Hindlimb muscle (tissue), 1 donor: Measurements from ENCODE around the gene LRIG2. TPM values are rescaled to one million over a fixed set of nuclear protein-coding genes. Genes with fewer than 3 reads are reported as not detected.
"Not testable (repeated sequence)": the region's sequence is repeated elsewhere in the genome, so short reads cannot be mapped to it uniquely, and the experiment has no call there.

Source experiments
- DNase-seq: peaks from one replicate; pipeline ENCODE4 v3.0.0-alpha.2; 2013
- polyA plus RNA-seq: library from polyadenylated mRNA; unstranded; fragments of 120-200 nt; gene quantifications from one replicate; pipeline ENCODE4 v1.2.1, GENCODE V29; 2013; ENCODE audit not compliant: insufficient read length

The LRIG2 gene
- polyA plus RNA-seq = 15.8 TPM

GRCh38 chr1:113072757-113073478 is at the start of gene LRIG2:
Gene LRIG2 (plus strand): TSS chr1:113073198. CDS start chr1:113073407, 209 bp downstream.
- DNase-seq = peak; percentile 97

DNA sequence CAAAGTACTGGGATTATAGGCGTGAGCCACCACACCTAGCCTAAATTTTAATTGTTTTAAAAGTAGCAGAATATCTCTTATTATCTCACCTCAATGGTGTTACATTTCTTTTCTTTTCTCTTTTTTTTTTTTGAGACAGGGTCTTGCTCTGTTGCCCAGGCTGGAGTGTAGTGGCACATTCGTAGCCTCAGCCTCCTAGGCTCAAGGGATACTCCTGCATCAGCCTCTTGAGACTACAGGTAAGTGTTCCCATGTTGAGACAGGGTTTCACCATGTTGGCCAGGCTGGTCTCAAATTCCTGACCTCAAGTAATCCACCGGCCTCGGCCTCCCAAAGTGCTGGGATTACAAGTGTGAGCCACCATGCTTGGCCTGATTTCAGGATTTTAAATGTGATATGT is 49.7 kb upstream of the LRIG2 start:
- DNase-seq = not testable (repeated sequence)

- DNase-seq = no peak
Observed at GRCh38 chr1:113027007-113027406, 46.0 kb upstream of the LRIG2 start.

GRCh38 chr1:113027449-113027848 is 45.5 kb upstream of the LRIG2 start:
- DNase-seq = no peak

- DNase-seq = no peak
Observed at GRCh38 chr1:113029822-113030221, 43.2 kb upstream of the LRIG2 start.

DNA sequence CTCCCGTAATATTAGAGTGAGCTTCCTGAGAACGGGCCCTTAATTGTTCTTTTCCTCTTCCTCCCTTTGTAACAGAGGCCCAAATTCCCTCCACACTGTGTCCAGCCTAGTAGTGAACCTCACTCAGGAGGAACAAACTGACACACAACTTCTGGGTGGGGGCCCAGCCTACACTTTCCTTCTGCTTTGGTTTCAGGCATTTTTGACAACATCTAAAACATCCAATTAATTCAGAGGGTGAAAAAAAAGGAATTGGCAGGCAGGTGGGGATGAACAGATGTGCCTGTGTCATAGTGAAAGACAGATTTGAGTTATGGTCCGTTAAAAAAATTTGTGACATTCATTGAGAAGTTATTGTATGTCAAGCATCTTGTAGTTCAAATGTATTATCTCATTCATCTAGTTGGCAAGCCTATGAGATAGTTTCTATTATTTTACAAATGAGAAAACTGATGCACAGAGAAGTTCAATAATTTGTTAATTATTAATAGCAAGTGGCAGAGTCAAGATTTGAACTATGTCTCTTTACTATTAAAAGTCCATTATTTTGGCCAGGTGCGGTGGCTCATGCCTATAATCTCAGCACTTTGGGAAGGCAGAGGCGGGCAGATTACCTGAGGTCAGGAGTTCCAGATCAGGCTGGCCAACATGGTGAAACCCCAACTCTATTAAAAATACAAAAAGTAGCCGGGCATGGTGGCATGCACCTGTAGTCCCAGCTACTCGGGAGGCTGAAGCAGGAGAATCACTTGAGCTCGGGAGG is 41.6 kb upstream of the LRIG2 start:
- no peak for DNase-seq

DNA sequence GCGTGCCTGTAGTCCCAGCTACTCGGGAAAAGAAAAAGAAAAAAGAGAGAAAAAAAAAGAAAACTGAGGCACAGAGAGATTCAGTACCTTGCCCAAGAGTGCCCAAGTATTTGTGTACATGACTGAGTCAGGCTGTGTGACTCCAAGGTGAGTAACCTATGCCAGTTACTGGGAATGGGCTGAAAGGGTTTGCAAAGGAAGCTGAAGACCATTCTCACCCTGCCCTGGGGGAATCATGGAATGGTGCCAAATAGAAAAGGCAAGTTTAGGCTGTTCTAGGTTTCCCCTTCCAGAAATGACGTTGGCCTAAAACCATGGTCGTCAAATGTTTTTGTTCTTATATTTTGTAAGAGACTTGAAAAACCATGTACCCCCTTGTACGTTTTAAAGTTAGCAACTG is 37.9 kb upstream of the LRIG2 start:
- DNase-seq = no peak

DNA sequence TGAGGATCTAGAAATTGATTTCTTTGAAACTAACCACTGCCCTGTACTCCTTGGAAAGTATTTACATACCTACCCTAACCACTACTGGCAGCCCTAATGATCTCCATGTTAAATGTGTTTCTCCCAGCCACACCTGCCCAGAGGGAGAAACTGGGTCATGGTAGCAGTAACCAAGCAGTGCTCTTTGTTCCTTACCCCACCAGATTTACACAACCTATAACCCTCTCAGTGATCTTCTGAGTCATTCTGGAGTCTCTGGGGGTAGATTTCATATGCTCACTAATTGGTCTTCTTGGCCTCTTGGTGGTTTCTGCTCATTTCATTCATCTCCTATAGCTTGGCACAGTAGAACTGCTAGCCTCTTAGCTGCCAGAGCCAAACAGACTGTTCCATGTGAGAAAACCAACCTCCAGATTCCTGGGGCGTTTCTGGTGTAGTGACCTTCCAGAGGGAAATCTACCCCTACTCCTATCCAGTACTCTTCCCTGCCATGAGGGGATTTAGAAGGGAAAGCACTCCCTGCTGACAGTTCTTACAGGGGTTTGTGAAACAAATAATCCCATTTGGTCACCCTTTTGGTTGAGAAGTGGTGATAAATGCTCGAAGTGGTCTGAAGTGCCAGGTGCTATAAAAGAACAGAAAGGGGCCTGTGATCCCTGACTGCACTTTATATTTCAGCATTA is 36.2 kb upstream of the LRIG2 start:
- DNase-seq = no peak

- no peak for DNase-seq
Observed at GRCh38 chr1:113040041-113040440, 33.0 kb upstream of the LRIG2 start.

DNA sequence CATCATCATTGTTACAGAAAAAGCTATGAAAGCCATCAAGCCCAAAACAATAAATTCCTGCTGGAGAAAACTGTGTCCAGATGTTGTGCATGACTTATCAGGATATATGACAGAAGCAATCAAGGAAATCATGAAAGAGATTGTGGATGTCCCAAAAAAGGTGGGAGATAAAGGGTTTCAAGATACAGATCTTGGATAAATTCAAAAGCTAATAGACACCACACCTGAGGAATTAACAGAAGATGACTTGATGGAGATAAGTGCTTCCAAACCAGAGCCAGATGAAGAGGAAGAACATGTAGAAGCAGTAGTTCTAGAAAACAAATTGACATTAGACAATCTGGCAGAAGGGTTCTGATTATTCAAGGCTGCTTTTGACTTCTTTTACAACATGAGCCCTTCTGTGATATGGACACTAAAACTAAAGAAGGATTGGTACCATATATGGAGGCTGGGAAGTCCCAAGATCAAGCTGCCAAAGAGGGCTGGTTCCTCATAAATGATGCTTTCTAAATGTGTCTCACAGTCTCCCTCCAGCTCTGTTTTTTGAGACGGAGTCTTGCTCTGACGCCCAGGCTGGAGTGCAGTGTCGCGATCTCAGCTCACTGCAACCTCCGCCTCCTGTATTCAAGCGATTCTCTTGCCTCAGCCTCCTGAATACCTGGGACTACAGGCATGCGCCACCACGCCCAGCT is 32.1 kb upstream of the LRIG2 start:
- DNase-seq = no peak

GRCh38 chr1:113041569-113042284 is 31.3 kb upstream of the LRIG2 start:
- no peak for DNase-seq

DNA sequence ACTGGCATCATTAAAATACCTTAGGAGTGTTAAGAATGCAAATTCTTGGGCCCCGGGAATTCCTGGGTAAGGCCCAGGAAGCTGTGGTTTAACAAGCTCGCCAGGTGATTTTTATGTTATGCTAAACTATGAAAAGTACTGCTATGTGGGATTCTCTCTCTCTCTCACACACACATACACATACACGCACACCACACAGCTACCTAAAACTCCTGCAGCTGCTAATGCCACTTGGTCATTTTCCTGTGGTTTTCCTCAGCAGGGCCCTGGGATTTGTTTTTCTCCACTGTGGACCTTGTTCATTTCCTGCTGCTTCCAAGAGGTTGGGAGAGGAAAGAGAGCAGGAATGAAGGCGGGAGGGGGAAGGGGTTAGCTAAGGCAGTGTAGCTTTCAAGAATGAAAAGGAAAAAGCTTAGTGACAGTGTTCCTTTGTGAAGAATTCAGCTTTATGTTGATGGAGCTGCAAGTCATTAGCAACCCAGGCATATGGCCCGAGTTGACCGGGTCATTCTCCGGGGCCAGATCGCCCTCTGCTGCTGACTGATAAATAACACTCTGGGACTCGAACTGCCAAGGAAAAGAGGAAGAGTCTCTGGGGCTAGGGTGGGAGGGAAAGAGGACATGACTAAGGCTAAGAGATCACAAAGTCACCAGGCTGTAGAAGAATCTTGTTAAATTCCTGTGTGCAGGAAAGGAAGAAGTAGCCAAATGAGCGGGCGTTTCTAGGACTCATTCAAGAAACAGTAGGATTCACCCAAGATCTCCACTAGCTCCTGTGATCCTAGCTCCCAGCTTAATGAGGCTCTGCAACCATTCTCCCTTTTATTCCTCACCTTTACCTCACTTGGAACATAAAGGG is 30.5 kb upstream of the LRIG2 start:
- peak; percentile 75 for DNase-seq

DNA sequence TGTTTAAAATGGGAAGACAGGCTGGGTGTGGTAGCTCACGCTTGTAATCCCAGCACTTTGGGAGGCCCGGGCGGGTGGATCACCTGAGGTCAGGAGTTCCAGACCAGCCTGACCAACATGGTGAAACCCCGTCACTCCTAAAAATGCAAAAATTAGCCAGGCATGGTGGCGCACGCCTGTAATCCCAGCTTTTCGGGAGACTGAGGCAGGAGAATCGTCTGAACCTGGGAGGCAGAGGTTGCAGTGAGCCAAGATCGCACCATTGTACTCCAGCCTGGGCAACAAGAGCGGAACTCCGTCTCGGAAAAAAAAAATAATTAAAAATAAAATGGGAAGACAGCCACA is 29.9 kb upstream of the LRIG2 start:
- not testable (repeated sequence) for DNase-seq

DNA sequence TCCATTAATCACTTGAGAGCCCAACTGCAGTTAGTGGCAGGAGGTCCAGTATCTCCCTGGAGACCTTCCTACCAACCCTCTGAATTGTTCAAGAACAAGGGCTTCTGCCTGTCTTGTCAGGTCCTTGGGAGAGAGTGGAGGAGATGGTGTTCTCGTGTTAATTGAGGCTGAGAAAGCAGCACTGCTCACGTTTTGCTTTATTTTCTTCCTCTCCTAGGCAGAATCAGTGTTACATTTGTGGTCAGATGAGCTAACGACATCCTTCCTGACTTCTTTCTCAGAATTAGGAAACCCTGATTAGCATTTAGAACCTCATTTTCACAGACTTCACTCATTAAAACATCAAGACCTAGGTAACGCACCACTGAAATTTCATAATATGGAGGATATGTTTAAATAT is 26.4 kb upstream of the LRIG2 start:
- DNase-seq = no peak

DNA sequence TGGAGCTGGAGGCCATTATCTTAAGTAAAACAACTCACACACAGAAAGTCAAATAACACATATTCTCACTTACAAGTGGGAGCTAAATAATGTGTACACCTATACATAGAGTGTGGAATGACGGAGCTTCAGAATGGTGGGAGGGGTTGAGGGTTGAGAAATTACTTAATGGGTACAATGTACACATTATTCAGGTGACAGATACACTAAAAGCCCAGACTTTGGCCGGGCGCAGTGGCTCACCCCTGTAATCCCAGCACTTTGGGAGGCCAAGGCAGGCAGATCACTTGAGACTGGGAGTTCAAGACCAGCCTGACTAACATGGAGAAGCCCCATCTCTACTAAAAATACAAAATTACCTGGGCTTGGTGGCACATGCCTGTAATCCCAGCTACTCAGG is 24.9 kb upstream of the LRIG2 start:
- no peak for DNase-seq

DNA sequence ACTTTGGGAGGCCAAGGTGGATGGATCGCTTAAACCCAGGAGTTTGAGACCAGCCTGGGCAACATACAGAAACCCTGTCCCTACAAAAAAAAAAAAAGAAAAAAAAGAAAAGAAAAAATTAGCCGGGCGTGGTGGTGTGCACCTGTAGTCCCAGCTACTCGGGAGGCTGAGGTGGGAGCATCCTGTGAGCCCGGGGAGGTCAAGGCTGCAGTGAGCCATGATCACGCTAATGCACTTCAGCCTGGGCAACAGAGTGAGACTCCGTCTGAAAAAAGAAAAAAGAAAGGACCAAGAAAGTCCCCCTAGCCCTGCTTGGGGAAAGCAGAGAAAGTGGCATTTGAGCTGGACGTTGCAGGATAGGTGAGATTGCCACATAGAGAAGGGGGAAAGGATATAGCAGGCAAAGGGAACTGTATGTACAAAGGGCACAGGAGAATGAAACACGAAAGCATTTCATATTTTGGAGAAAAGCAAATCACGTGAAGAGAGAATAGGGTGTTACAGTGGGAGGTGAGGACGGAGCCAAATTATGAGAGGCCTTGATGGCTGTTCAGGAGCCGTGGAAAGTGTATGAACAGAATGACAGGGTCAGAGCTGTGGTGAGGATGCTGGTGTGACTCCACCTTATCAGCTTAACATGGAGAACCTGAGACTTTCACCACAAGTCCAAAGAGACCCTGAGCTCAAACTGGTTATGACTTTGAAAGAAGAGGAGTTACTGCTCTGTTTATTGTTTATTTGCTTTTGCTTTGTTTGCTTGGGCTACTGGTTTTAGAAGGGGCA is 19.5 kb upstream of the LRIG2 start:
- no peak for DNase-seq

DNA sequence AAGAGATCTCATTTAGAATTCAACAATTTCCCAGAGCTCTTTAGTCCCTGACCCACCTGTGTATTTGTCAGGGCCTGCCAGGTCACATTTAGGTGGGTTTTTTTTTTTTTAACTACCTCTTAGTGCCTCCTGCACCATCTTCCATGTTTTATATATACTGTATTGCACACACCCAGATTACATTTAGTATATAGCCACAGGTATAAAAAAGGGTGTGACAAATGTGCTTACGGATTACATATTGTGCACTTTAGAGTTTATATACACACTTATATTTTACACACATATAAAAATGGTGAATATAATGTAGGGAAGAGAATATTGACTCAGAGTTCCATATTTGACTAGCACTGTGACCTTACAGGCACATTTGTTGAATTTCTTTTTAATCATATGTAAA is 17.4 kb upstream of the LRIG2 start:
- DNase-seq = no peak

GRCh38 chr1:113057006-113057405 is 16.0 kb upstream of the LRIG2 start:
- DNase-seq = no peak

DNA sequence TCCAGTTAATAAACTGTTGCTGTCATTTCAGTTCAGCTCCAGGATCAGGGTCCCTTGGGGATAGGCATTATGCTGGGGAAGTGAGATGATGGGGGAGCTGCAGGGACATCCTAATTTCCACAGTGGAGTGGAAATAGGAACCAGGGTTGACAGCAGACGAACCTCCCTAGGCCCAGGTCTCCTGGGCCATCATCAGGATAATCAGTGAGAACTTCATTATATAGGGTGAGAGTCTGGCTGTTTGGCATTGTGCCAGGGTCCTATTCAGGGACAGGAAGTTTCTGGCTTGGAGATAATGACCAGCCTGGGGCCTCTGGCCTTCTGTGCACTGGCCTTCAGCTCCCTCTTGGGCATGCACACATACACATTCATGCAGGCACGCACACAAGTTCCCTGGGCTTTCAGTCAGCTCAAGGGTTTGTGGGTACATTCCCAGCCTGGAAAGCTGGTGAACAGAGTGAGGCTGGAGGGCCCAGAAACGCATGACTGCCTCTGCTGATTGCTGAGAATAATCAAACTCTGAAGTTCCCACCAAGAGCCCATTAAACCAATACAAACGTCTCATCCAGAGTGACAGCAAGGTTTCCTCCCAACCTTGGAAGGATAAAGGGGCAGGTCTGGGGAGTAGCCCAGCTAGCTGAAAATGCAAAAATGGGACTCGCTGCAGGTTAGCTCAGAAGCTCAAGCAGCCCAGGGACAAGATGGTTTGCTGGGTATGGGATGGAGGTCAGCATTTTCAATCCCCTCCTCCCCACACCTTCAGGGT is 13.9 kb upstream of the LRIG2 start:
- DNase-seq = no peak

- not testable (repeated sequence) for DNase-seq
Observed at GRCh38 chr1:113063456-113063855, 9.5 kb upstream of the LRIG2 start.
